Kidney epithelial cell (primary cell): ENCODE data around the gene GPR39. TPM values are rescaled to one million over a fixed set of nuclear protein-coding genes. Genes with fewer than 3 reads are reported as not detected.

Experiments
- DNase-seq: peaks from one replicate; pipeline ENCODE4 v3.0.0-alpha.2; 2010; ENCODE audit warnings: low read depth
- H3K27me3 ChIP-seq: 2 replicates; pipeline ENCODE4 v1.6.0; 2011; ENCODE audit warnings: low read length; ENCODE audit not compliant: control insufficient read depth, insufficient read depth
- H3K36me3 ChIP-seq: 2 replicates; pipeline ENCODE4 v1.5.1; 2011; ENCODE audit warnings: low read length; ENCODE audit not compliant: control insufficient read depth, insufficient read depth
- H3K4me3 ChIP-seq: 2 replicates; pipeline ENCODE4 v1.5.1; 2011; ENCODE audit warnings: low read depth, mild to moderate bottlenecking, control low read depth, low read length
- CTCF ChIP-seq: IDR thresholded peaks from 2 replicates; pipeline ENCODE4 v1.5.1; 2011; ENCODE audit warnings: mild to moderate bottlenecking, moderate library complexity, low read length, control low read depth, inconsistent platforms; ENCODE audit not compliant: insufficient read depth, poor library complexity, severe bottlenecking
- total RNA-seq: library from RNA; depleted of rRNA; stranded (reverse); fragments of >200 nt; gene quantifications from 2 replicates; pipeline ENCODE4 v1.2.3, GENCODE V29; 2015

GPR39 gene
- total RNA-seq, 1 donor from 2014 or later: 5.9 TPM

- no peak for DNase-seq
- Histone ChIP-seq H3K36me3 (no peaks in the 10 kb centered on the region), H3K27me3 (no peaks in the 10 kb centered on the region), H3K4me3 (no peak overlapping the region)
- TF ChIP-seq CTCF: no peak
These were observed 178.6 kb downstream of the GPR39 start for GRCh38 chr2:132595186-132595585.

- TF ChIP-seq CTCF: no peak
- no peaks in the 10 kb centered on the region for H3K36me3 ChIP-seq
- no peaks in the 10 kb centered on the region for H3K27me3 ChIP-seq
- H3K4me3 ChIP-seq: no peak overlapping the region
- no peak for DNase-seq
These were observed 179.1 kb downstream of the GPR39 start for GRCh38 chr2:132595693-132596092.

- H3K27me3 ChIP-seq: no peaks in the 10 kb centered on the region
- H3K36me3 ChIP-seq: no peaks in the 10 kb centered on the region
- no peak for TF ChIP-seq CTCF
- H3K4me3 ChIP-seq: no peak overlapping the region
- no peak for DNase-seq
These were observed 180.6 kb downstream of the GPR39 start for GRCh38 chr2:132597166-132597565.

GRCh38 chr2:132597831-132598230 is 181.2 kb downstream of the GPR39 start:
- Histone ChIP-seq H3K27me3 (no peaks in the 10 kb centered on the region), H3K36me3 (no peaks in the 10 kb centered on the region), H3K4me3 (no peak overlapping the region)
- no peak for TF ChIP-seq CTCF
- no peak for DNase-seq

- DNase-seq: no peak
- TF ChIP-seq CTCF: no peak
- no peaks in the 10 kb centered on the region for H3K36me3 ChIP-seq
- no peak overlapping the region for H3K4me3 ChIP-seq
- no peaks in the 10 kb centered on the region for H3K27me3 ChIP-seq
These were observed 181.9 kb downstream of the GPR39 start for GRCh38 chr2:132598536-132598935.

GRCh38 chr2:132599556-132599955 is 183.0 kb downstream of the GPR39 start:
- no peak overlapping the region for H3K4me3 ChIP-seq
- no peaks in the 10 kb centered on the region for H3K36me3 ChIP-seq
- TF ChIP-seq CTCF: no peak
- H3K27me3 ChIP-seq: no peaks in the 10 kb centered on the region
- DNase-seq: no peak
